Measurements from ENCODE around the gene BABAM2. TPM values are rescaled to one million over a fixed set of nuclear protein-coding genes. Genes with fewer than 3 reads are reported as not detected.

BABAM2 gene
- total RNA-seq, 4 donors from 2014 or later = 33.2 to 70.3 (median 38.6) TPM

DNA sequence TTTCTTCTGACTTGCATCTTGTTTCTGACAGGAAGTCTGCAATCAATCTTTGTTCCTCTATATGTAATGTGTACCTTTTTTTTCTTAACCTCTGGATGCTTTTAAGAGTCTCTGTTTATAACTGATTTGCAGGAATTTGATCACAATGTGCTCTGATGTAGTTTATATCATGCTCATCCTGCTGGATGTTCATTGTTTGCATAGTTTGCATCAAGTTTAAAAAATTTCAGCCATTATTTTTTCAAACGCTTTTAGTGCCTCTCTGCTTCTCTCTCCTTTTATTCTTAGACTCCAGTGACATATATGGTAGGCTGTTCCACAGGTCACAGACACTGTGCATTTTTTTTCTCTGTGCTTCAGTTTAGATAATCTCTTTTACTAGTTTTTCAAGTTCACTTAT, 24.3 kb upstream of the BABAM2 start:
- Histone ChIP-seq H3K9me3 (no peaks in the 10 kb centered on the region), H3K4me3 (replicated peaks in 1 of 3) (no peak overlapping the region), H3K36me3 (no peaks in the 10 kb centered on the region), H3K4me1 (no peaks in the 10 kb centered on the region), H3K27ac (no peak overlapping the region), H3K27me3 (no peaks in the 10 kb centered on the region)
- WGBS, 2 donors = 73 to 83% methylated on average over 1 of the region's 1 CpG
- no peak for TF ChIP-seq CTCF (IDR thresholded peaks at IDR 0.05)
- no peak for TF ChIP-seq POLR2A (IDR thresholded peaks at IDR 0.05)
- DNase-seq = no peak
- intact Hi-C loops (cut with DNase I) = no loop called here

DNA sequence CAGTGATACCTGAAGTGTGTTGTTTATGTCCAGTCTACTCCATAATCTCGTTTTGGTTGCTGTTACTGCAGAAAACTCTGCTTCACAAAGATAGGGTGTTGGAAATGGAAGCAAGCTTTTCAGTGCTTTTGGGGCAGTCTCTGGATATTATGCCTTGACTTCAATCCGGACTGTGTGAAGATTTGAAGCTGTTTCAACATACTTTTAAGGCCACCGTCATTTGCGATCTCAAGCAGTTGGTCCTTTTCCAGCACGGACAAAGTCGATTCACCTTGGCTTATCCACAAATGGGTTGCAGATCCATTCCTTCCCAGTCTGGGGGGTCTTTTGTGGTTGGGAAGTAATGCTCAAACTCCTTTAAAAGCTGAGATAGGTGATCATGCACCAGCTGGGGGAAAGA, 20.8 kb upstream of the BABAM2 start:
- intact Hi-C loops (cut with DNase I) = no loop called here

GRCh38 chr2:27870724-27871123, 19.8 kb upstream of the BABAM2 start:
- no peaks in the 10 kb centered on the region for H3K36me3 ChIP-seq
- no peaks in the 10 kb centered on the region for H3K4me1 ChIP-seq
- TF ChIP-seq CTCF (IDR thresholded peaks at IDR 0.05) (no peak), POLR2A (IDR thresholded peaks at IDR 0.05) (no peak)
- no peak overlapping the region for H3K4me3 ChIP-seq (replicated peaks in 1 of 3)
- no peak for DNase-seq
- H3K27me3 ChIP-seq = no peaks in the 10 kb centered on the region
- 100% methylated on average over 3 of the region's 3 CpGs for WGBS, 2 donors
- no peaks in the 10 kb centered on the region for H3K9me3 ChIP-seq
- H3K27ac ChIP-seq = no peak overlapping the region
- intact Hi-C loops (cut with DNase I) = no loop called here

More for the DNA sequence above, 20.8 kb upstream of the BABAM2 start:
- no peak for DNase-seq
- H3K27me3 ChIP-seq = no peaks in the 10 kb centered on the region
- no peaks in the 10 kb centered on the region for H3K36me3 ChIP-seq
- H3K9me3 ChIP-seq = no peaks in the 10 kb centered on the region
- WGBS, 2 donors = 70 to 74% methylated on average over 6 of the region's 6 CpGs
- TF ChIP-seq POLR2A (IDR thresholded peaks at IDR 0.05) (no peak), CTCF (IDR thresholded peaks at IDR 0.05) (no peak)
- H3K4me3 ChIP-seq (replicated peaks in 1 of 3) = no peak overlapping the region
- no peaks in the 10 kb centered on the region for H3K4me1 ChIP-seq
- no peak overlapping the region for H3K27ac ChIP-seq

DNA sequence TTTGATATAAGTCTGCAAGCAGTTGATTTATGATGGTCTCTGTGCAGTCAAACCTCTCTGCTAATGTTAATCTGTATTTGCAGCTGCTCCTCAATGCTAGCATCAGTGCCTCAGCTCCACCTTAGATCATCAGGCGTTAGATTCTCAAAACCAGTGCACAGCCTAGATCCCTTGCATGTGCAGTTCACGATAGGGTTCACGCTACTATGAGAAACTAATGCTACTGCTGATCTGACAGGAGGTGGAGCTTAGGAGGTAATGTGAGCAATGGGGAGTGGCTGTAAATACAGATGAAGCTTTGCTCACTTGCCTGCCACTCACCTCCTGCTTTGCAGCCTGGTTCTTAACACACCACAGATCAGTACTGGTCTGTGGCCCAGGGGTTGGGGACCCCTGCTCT, 18.7 kb upstream of the BABAM2 start:
- Histone ChIP-seq H3K27me3 (no peaks in the 10 kb centered on the region), H3K36me3 (no peaks in the 10 kb centered on the region), H3K27ac (no peak overlapping the region), H3K9me3 (no peaks in the 10 kb centered on the region), H3K4me1 (no peaks in the 10 kb centered on the region), H3K4me3 (replicated peaks in 1 of 3) (no peak overlapping the region)
- DNase-seq = no peak
- 95 to 100% methylated on average over 3 of the region's 3 CpGs for WGBS, 2 donors
- TF ChIP-seq POLR2A (IDR thresholded peaks at IDR 0.05) (no peak), CTCF (IDR thresholded peaks at IDR 0.05) (no peak)
- intact Hi-C loops (cut with DNase I) = no loop called here

DNA sequence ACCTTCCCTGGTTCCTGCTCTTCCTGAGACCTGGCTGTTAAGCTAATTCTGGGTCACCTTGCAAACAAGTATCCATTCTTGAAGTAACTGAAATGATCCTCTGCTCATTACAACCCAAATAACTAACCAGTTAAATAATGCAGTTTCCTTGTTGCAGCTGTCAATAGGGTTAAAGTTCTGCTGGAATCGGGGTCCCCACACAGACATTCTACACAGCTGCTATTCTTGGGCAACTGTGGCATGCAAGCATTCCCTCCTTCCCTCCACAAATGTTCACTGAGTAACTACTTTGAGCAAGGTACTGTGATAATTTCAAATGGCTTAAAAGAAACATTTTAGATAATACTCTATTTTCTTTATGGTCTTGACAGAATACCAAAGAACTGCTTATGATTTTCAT, 17.4 kb upstream of the BABAM2 start:
- WGBS, 2 donors = 82 to 86% methylated on average over 1 of the region's 1 CpG
- Histone ChIP-seq H3K4me3 (replicated peaks in 1 of 3) (no peak overlapping the region), H3K9me3 (no peaks in the 10 kb centered on the region), H3K27ac (no peak overlapping the region), H3K27me3 (no peaks in the 10 kb centered on the region), H3K4me1 (no peaks in the 10 kb centered on the region), H3K36me3 (no peaks in the 10 kb centered on the region)
- intact Hi-C loops (cut with DNase I) = no loop called here
- no peak for DNase-seq
- TF ChIP-seq POLR2A (IDR thresholded peaks at IDR 0.05) (no peak), CTCF (IDR thresholded peaks at IDR 0.05) (no peak)

Measured in thyroid gland (tissue), 4 donors.